C4-2B (cell line): Measurements from ENCODE around the gene SOCS4.

Experiments
- H3K27ac ChIP-seq: fragments of 450-650 bp; 2 replicates; pipeline ENCODE4 v1.5.1; 2017
- ZFX ChIP-seq: fragments of 450-650 bp; IDR thresholded peaks from 2 replicates; pipeline ENCODE4 v1.6.1; 2017
- TF ChIP-seq, protein P1 (sequence below): fragments of 450-650 bp; conservative IDR thresholded peaks from 2 replicates; pipeline ENCODE4 v1.5.1; 2017; ENCODE audit warnings: mild to moderate bottlenecking

The SOCS4 gene

GRCh38 chr14:55065411-55065810 lies 38.4 kb downstream of the SOCS4 start:
- H3K27ac ChIP-seq = no peak overlapping the region

GRCh38 chr14:55066223-55066622 lies 39.2 kb downstream of the SOCS4 start:
- TF ChIP-seq, protein P1, sequence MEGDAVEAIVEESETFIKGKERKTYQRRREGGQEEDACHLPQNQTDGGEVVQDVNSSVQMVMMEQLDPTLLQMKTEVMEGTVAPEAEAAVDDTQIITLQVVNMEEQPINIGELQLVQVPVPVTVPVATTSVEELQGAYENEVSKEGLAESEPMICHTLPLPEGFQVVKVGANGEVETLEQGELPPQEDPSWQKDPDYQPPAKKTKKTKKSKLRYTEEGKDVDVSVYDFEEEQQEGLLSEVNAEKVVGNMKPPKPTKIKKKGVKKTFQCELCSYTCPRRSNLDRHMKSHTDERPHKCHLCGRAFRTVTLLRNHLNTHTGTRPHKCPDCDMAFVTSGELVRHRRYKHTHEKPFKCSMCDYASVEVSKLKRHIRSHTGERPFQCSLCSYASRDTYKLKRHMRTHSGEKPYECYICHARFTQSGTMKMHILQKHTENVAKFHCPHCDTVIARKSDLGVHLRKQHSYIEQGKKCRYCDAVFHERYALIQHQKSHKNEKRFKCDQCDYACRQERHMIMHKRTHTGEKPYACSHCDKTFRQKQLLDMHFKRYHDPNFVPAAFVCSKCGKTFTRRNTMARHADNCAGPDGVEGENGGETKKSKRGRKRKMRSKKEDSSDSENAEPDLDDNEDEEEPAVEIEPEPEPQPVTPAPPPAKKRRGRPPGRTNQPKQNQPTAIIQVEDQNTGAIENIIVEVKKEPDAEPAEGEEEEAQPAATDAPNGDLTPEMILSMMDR = no peak
- no peak for TF ChIP-seq ZFX
- no peak overlapping the region for H3K27ac ChIP-seq

More at GRCh38 chr14:55065411-55065810, 38.4 kb downstream of the SOCS4 start:
- no peak for TF ChIP-seq ZFX
- TF ChIP-seq, protein P1 = no peak

GRCh38 chr14:55070981-55071411 lies 44.0 kb downstream of the SOCS4 start:
- H3K27ac ChIP-seq = no peak overlapping the region
- TF ChIP-seq, protein P1 = no peak
- TF ChIP-seq ZFX = no peak

GRCh38 chr14:55071870-55072640 lies 45.0 kb downstream of the SOCS4 start:
- no peak overlapping the region for H3K27ac ChIP-seq

GRCh38 chr14:55073856-55074255 lies 46.8 kb downstream of the SOCS4 start:
- TF ChIP-seq, protein P1 = no peak
- no peak for TF ChIP-seq ZFX
- no peak overlapping the region for H3K27ac ChIP-seq

More at GRCh38 chr14:55071870-55072640, 45.0 kb downstream of the SOCS4 start:
- TF ChIP-seq, protein P1 = no peak
- TF ChIP-seq ZFX = no peak

DNA sequence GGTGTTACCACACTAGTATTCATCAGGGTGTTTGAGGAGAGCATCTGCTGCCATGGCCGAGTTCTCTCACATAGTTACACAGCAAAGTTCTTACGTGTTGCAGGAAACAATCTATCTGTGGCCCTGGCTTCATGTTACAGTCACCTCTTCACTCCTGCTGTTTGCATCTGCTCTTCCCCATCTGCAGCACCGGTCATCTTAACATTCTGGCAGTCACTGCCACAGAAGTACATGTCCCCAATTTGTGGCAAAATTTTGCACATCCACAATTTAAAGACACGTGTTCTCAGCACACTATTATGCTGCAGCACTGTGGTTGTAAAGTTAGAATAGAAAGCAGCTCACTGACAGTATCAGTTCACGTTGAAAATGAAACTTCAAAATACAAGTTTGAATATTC lies 47.6 kb downstream of the SOCS4 start:
- H3K27ac ChIP-seq = no peak overlapping the region
- no peak for TF ChIP-seq ZFX
- TF ChIP-seq, protein P1 = no peak

DNA sequence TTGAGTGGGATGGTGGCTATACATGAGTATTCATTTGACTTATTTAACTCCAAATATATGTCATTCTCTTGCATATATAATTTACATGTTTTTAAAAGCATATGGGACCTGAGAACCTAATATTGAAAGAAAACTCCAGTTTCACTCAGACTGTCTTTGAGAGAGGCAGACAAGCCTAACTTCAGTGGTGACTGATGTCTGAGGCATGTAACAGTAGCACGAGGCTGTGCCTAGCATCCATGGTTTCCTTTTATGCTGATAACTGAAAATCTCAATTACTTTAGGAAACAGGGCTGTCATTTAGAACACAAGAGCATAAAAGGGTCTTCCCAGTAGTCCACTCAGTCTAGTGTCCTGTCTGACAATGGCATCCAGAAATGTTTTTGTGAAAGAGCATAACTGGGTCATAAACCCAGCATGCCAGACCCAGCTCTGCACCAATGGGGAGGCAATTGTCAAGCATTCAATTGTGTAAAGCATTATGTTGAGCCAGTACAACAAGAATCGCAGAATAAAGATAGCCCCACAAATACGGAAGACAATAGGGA lies 48.7 kb downstream of the SOCS4 start:
- no peak for TF ChIP-seq ZFX
- TF ChIP-seq, protein P1 = no peak
- no peak overlapping the region for H3K27ac ChIP-seq
